ENCODE measurements around the gene MCC. TPM values are rescaled to one million over a fixed set of nuclear protein-coding genes. Genes with fewer than 3 reads are reported as not detected.

MCC gene
- total RNA-seq, 1 experiment from 2014 or later = 7.1 TPM

DNA sequence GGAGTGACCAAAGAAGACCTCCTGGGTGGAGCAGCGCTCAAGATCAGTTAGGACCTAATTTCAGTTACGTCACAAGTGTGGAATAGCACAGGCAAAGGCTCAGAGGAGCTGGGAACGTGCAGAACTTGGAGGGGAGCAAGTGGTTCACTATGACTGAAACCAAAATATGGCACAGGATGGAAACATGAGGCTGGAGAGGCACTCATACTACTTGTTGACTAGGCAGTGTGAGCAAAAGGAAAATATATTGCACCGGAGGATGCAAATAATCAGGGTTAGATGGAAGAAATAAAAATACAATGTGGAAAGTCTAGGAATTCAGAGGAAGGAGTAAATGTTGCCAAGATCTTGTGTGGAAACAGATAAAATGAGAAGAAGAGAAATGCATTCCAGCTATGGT lies 363.3 kb downstream of the MCC start:
- Histone ChIP-seq H4K20me1 (ENCODE audit: low read length) (no peaks in the 10 kb centered on the region), H3K9ac (ENCODE audit: low read length) (no peak overlapping the region), H3K27me3 (ENCODE audit: low read length) (no peaks in the 10 kb centered on the region), H3K27ac (ENCODE audit: low read length) (no peak overlapping the region), H3K4me2 (ENCODE audit: low read length) (no peak overlapping the region), H2AFZ (ENCODE audit: low read length) (no peak overlapping the region), H3K79me2 (ENCODE audit: low read length) (no peaks in the 10 kb centered on the region), H3K4me1 (ENCODE audit: insufficient read depth, low read length) (peaks cover 15% of the 10 kb centered on the region), H3F3A (ENCODE audit: low read length, unreplicated experiment) (no peaks in the 10 kb centered on the region), H3K9me3 (ENCODE audit: low read length) (no peaks in the 10 kb centered on the region), H3K9me2 (replicated peaks; ENCODE audit: low read length) (no peaks in the 10 kb centered on the region), H3K4me3 (ENCODE audit: low read length) (no peak overlapping the region), H3K36me3 (ENCODE audit: low read depth, low read length) (no peaks in the 10 kb centered on the region)
- ATAC-seq (no peak), DNase-seq (no peak)
- intact Hi-C loops (cut with micrococcal nuclease) = no loop called here
- TF ChIP-seq EZH2 (IDR thresholded peaks at IDR 0.05; ENCODE audit: low read length, unreplicated experiment) (no peak), EZH2phosphoT487 (IDR thresholded peaks at IDR 0.05; ENCODE audit: borderline replicate concordance, low read length) (no peak)
- TF ChIP-seq, protein P1, sequence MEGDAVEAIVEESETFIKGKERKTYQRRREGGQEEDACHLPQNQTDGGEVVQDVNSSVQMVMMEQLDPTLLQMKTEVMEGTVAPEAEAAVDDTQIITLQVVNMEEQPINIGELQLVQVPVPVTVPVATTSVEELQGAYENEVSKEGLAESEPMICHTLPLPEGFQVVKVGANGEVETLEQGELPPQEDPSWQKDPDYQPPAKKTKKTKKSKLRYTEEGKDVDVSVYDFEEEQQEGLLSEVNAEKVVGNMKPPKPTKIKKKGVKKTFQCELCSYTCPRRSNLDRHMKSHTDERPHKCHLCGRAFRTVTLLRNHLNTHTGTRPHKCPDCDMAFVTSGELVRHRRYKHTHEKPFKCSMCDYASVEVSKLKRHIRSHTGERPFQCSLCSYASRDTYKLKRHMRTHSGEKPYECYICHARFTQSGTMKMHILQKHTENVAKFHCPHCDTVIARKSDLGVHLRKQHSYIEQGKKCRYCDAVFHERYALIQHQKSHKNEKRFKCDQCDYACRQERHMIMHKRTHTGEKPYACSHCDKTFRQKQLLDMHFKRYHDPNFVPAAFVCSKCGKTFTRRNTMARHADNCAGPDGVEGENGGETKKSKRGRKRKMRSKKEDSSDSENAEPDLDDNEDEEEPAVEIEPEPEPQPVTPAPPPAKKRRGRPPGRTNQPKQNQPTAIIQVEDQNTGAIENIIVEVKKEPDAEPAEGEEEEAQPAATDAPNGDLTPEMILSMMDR (conservative IDR thresholded peaks at IDR 0.05; ENCODE audit: low read depth, low read length) = no peak
- ChIA-PET CTCF (no interaction called here), POLR2A (ENCODE audit: unreplicated experiment) (no interaction called here)
- no TSS peak for BruUV-seq (replicated peaks)

DNA sequence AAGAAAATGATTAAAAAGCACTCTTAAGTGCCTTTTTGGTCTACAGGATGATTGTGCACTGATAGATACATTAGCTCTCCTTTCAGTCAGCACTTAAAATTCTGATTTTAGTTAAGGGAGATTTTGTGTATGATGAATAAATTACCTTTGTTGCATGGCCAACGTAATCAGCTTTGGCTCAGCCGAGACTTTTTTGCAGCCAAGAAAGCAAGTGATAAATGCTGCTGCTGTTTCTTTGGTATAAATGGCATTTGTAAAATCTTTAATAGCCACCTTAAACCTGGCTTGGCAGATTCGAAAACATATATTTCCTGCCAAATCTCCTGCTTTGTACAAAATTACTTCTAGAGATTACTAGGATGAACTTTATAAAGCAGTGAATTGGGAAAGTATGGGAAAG lies 364.0 kb downstream of the MCC start:
- BruUV-seq (replicated peaks) = no TSS peak
- no peaks in the 10 kb centered on the region for H3F3A ChIP-seq (ENCODE audit: low read length, unreplicated experiment)
- no peaks in the 10 kb centered on the region for H3K9me2 ChIP-seq (replicated peaks; ENCODE audit: low read length)
- intact Hi-C loops (cut with micrococcal nuclease) = no loop called here
- H3K4me2 ChIP-seq (ENCODE audit: low read length) = no peak overlapping the region
- TF ChIP-seq, protein P1 (conservative IDR thresholded peaks at IDR 0.05; ENCODE audit: low read depth, low read length) = no peak
- TF ChIP-seq EZH2 (IDR thresholded peaks at IDR 0.05; ENCODE audit: low read length, unreplicated experiment) = no peak
- no peak for TF ChIP-seq EZH2phosphoT487 (IDR thresholded peaks at IDR 0.05; ENCODE audit: borderline replicate concordance, low read length)
- CTCF ChIA-PET = no interaction called here
- ATAC-seq (no peak), DNase-seq (no peak)
- no peak overlapping the region for H3K27ac ChIP-seq (ENCODE audit: low read length)
- no peaks in the 10 kb centered on the region for H3K36me3 ChIP-seq (ENCODE audit: low read depth, low read length)
- H3K79me2 ChIP-seq (ENCODE audit: low read length) = no peaks in the 10 kb centered on the region
- peaks cover 15% of the 10 kb centered on the region for H3K4me1 ChIP-seq (ENCODE audit: insufficient read depth, low read length)
- no peak overlapping the region for H2AFZ ChIP-seq (ENCODE audit: low read length)
- no peak overlapping the region for H3K4me3 ChIP-seq (ENCODE audit: low read length)
- no peaks in the 10 kb centered on the region for H4K20me1 ChIP-seq (ENCODE audit: low read length)
- no peaks in the 10 kb centered on the region for H3K27me3 ChIP-seq (ENCODE audit: low read length)
- POLR2A ChIA-PET (ENCODE audit: unreplicated experiment) = no interaction called here
- H3K9ac ChIP-seq (ENCODE audit: low read length) = no peak overlapping the region
- H3K9me3 ChIP-seq (ENCODE audit: low read length) = no peaks in the 10 kb centered on the region

DNA sequence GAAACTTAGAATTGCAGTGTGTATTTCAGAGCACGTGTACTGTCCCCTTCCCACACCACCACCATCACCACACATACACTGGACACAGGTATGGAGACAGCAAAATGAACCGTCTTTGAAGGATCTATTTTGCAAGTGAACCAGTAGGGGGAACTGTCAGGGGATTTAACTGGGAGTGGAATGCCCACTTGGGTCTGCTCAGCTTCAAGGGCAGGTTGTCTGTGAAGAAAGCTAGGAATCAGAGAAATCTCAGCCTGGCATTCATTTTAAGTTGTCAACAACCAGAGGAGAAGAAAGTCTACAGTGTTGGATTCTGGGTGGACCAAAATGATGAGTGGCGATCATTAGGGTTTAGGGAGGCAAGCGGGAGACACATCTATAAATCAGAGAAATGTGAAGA lies 364.6 kb downstream of the MCC start:
- Histone ChIP-seq H3F3A (ENCODE audit: low read length, unreplicated experiment) (no peaks in the 10 kb centered on the region), H3K4me2 (ENCODE audit: low read length) (no peak overlapping the region), H4K20me1 (ENCODE audit: low read length) (no peaks in the 10 kb centered on the region), H3K4me1 (ENCODE audit: insufficient read depth, low read length) (peaks cover 15% of the 10 kb centered on the region), H3K9ac (ENCODE audit: low read length) (no peak overlapping the region), H3K79me2 (ENCODE audit: low read length) (no peaks in the 10 kb centered on the region), H2AFZ (ENCODE audit: low read length) (no peak overlapping the region), H3K9me3 (ENCODE audit: low read length) (no peaks in the 10 kb centered on the region), H3K27ac (ENCODE audit: low read length) (no peak overlapping the region), H3K27me3 (ENCODE audit: low read length) (no peaks in the 10 kb centered on the region), H3K36me3 (ENCODE audit: low read depth, low read length) (no peaks in the 10 kb centered on the region), H3K9me2 (replicated peaks; ENCODE audit: low read length) (no peaks in the 10 kb centered on the region), H3K4me3 (ENCODE audit: low read length) (no peak overlapping the region)
- peak; percentile 27; the same call in 1 of the 2 replicates for ATAC-seq
- POLR2A ChIA-PET (ENCODE audit: unreplicated experiment) = no interaction called here
- CTCF ChIA-PET = no interaction called here
- BruUV-seq (replicated peaks) = no TSS peak
- intact Hi-C loops (cut with micrococcal nuclease) = no loop called here
- peak; percentile 19 for DNase-seq
- TF ChIP-seq, protein P1 (conservative IDR thresholded peaks at IDR 0.05; ENCODE audit: low read depth, low read length) = peak; percentile 57
- TF ChIP-seq EZH2 (IDR thresholded peaks at IDR 0.05; ENCODE audit: low read length, unreplicated experiment) = no peak

All from PC-3 (cell line).